ENCODE results near the gene EPB41L5.
A peak's percentile ranks its signal among the peaks of the same experiment; 100 is the strongest.
"Not testable (repeated sequence)": the region's sequence is repeated elsewhere in the genome, so short reads cannot be mapped to it uniquely, and the experiment has no call there.

EPB41L5 gene

GRCh38 chr2:120029672-120030640, 17.1 kb downstream of the EPB41L5 start:
- no peak for DNase-seq

- no peak for DNase-seq
Observed at GRCh38 chr2:120032297-120032696, 19.4 kb downstream of the EPB41L5 start.

GRCh38 chr2:120034027-120034426, 21.1 kb downstream of the EPB41L5 start:
- no peak for DNase-seq

GRCh38 chr2:120034621-120035020, 21.7 kb downstream of the EPB41L5 start:
- DNase-seq: no peak

GRCh38 chr2:120036145-120036544, 23.3 kb downstream of the EPB41L5 start:
- DNase-seq: no peak

GRCh38 chr2:120037995-120038541, 25.2 kb downstream of the EPB41L5 start:
- no peak for DNase-seq

- DNase-seq: no peak
Observed at GRCh38 chr2:120042359-120042758, 29.5 kb downstream of the EPB41L5 start.

- DNase-seq: no peak
Observed at GRCh38 chr2:120044336-120044735, 31.5 kb downstream of the EPB41L5 start.

GRCh38 chr2:120045775-120046174, 32.9 kb downstream of the EPB41L5 start:
- not testable (repeated sequence) for DNase-seq

- not testable (repeated sequence) for DNase-seq
Observed at GRCh38 chr2:120046252-120046651, 33.4 kb downstream of the EPB41L5 start.

- DNase-seq: no peak
Observed at GRCh38 chr2:120052597-120052996, 39.7 kb downstream of the EPB41L5 start.

- no peak for DNase-seq
Observed at GRCh38 chr2:120053891-120054290, 41.0 kb downstream of the EPB41L5 start.

- no peak for DNase-seq
Observed at GRCh38 chr2:120059483-120059882, 46.6 kb downstream of the EPB41L5 start.

GRCh38 chr2:120060088-120060623, 47.3 kb downstream of the EPB41L5 start:
- DNase-seq: no peak

- DNase-seq: no peak
Observed at GRCh38 chr2:120064664-120065063, 51.8 kb downstream of the EPB41L5 start.

GRCh38 chr2:120066800-120067547, 54.1 kb downstream of the EPB41L5 start:
- DNase-seq: peak; percentile 82

- peak; percentile 59 for DNase-seq
Observed at GRCh38 chr2:120068040-120068658, 55.3 kb downstream of the EPB41L5 start.

- DNase-seq: no peak
Observed at GRCh38 chr2:120075545-120075944, 62.7 kb downstream of the EPB41L5 start.

GRCh38 chr2:120077896-120078295, 65.0 kb downstream of the EPB41L5 start:
- DNase-seq: no peak

GRCh38 chr2:120079647-120080046, 66.8 kb downstream of the EPB41L5 start:
- no peak for DNase-seq

- no peak for DNase-seq
Observed at GRCh38 chr2:120091436-120091835, 78.6 kb downstream of the EPB41L5 start.

- no peak for DNase-seq
Observed at GRCh38 chr2:120094795-120095194, 81.9 kb downstream of the EPB41L5 start.

GRCh38 chr2:120100627-120101026, 87.8 kb downstream of the EPB41L5 start:
- DNase-seq: no peak
